Esophagus (tissue), 2 donors: ENCODE results near the gene BLOC1S1. TPM values are rescaled to one million over a fixed set of nuclear protein-coding genes. Genes with fewer than 3 reads are reported as not detected.
A peak's percentile ranks its signal among the peaks of the same experiment; 100 is the strongest.

ENCODE experiments used
- H3K27ac ChIP-seq, 2 donors: one replicate each; pipeline ENCODE4 v1.5.1; 2013; ENCODE audit warnings: low read depth in 2 of 2, mild to moderate bottlenecking in 2 of 2, inconsistent platforms in 1 of 2, low read length in 1 of 2, moderate library complexity in 1 of 2
- H3K27me3 ChIP-seq, 2 donors: one replicate each; pipeline ENCODE4 v1.6.1; 2013; ENCODE audit warnings: low read length in 2 of 2, control low read depth in 1 of 2, mild to moderate bottlenecking in 1 of 2; ENCODE audit not compliant: insufficient read depth in 2 of 2, control insufficient read depth in 1 of 2
- H3K36me3 ChIP-seq, 2 donors: one replicate each; pipeline ENCODE4 v1.6.1; 2013; ENCODE audit warnings: low read length in 1 of 2; ENCODE audit not compliant: control insufficient read depth in 2 of 2, insufficient read depth in 2 of 2
- H3K4me1 ChIP-seq, 2 donors: one replicate each; pipeline ENCODE4 v1.6.1; 2013; ENCODE audit warnings: low read length in 1 of 2; ENCODE audit not compliant: control insufficient read depth in 2 of 2, insufficient read depth in 2 of 2
- H3K4me3 ChIP-seq, 2 donors: one replicate each; pipeline ENCODE4 v1.5.1; 2013; ENCODE audit warnings: low read length in 2 of 2, mild to moderate bottlenecking in 2 of 2, low read depth in 1 of 2, moderate library complexity in 1 of 2
- H3K9me3 ChIP-seq, 2 donors: one replicate each; pipeline ENCODE4 v1.6.1; 2013; ENCODE audit warnings: mild to moderate bottlenecking in 2 of 2, low read depth in 1 of 2, low read length in 1 of 2, moderate library complexity in 1 of 2; ENCODE audit not compliant: control insufficient read depth in 2 of 2, insufficient read depth in 1 of 2
- WGBS, 2 donors: extraction: QIAGEN DNeasy Blood & Tissue Kit; methylation state at CpG; one replicate each; pipeline ENCODE4 v1.1.7; 2013; 5-methylcytosine and 5-hydroxymethylcytosine counted together
- polyA plus RNA-seq, 2 donors: library from polyadenylated mRNA; stranded (reverse); fragments of 200-250 nt; gene quantifications; one replicate each; pipeline ENCODE4 v1.2.3, GENCODE V29; 2013
- donor health status: healthy with polysubstance abuse.
- donor health status: Bipolar disorder and iron deficiency.

The BLOC1S1 gene
- polyA plus RNA-seq, 2 donors = 269 to 326 TPM

DNA sequence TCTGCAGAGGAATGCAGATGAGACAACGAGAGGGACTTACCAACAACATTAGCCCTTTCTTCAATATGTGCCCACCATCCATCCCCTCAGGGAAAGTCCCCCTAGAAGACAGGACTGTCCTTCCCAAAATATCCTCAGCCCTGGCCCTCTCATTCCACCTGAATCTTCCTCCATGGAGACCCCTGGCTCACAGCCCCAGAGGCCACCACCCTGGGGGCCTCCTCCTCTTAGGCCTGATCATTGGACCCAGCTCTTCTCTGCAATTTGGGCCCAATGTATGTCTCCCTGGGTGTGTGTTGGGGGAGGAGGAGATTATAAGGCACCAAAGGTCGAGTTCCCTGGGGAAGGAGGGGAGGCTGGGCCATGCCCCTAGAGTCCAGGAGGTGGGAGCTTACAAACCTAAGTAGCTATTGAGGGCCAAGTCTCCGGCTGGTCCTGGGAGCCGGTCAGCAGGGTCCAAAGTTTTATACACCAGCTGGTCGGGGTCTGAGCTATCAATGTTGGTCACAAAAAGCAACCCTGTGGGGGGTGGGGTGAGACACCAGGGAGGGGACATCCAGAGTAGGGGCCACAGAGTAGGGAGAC lies 16.3 kb upstream of the BLOC1S1 start:
- Histone ChIP-seq H3K27me3 (no peaks in the 10 kb centered on the region), H3K27ac (no peak overlapping the region), H3K4me1 (peaks cover 0 to 7% of the 10 kb centered on the region in 2 donors), H3K9me3 (no peaks in the 10 kb centered on the region), H3K4me3 (no peak overlapping the region), H3K36me3 (peaks cover 0 to 3% of the 10 kb centered on the region in 2 donors)
- WGBS, 2 donors = 64 to 73% methylated on average over 5 of the region's 5 CpGs

DNA sequence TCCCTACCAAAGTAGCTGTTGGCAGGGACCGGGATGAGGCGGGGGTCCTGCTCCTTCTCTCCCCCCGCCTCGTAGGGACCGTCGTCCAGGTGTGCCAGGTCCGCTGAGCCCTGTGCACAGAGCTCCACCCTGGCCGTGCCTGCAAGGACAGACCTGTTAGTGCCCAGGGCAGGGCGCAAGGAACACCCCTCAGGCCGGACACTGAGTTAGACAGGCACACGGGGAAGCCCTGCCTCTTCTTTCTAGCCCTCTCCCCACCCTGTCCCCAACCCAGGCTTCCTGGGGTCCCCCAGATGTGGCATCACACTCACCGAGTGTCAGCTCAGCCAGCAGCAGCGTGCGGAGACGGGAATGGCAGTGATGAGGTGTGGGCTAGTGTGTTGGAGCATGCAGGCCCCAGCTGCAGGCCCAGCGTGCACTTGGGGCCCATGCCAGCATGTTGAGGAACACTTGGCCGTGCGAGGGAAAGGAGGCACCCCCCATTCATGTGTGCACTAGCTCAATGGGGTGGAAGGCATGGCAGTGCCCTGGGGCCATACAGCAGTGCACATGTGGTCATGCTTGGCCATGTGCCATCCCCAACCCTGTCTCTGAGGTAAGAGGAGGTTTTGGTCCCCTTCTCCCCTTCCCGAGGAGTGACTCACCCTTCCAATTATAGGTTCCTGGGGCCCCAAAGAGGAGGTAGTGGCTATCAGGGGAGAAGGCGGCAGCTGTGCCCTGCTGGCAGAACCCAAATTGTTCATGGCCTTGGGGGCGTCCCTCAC lies 15.4 kb upstream of the BLOC1S1 start:
- H3K27me3 ChIP-seq = no peaks in the 10 kb centered on the region
- H3K9me3 ChIP-seq = no peaks in the 10 kb centered on the region
- H3K4me1 ChIP-seq = peaks cover 0 to 7% of the 10 kb centered on the region in 2 donors
- no peak overlapping the region for H3K4me3 ChIP-seq
- 72 to 73% methylated on average over 21 of the region's 21 CpGs for WGBS, 2 donors
- H3K27ac ChIP-seq = no peak overlapping the region
- H3K36me3 ChIP-seq = peaks cover 0 to 3% of the 10 kb centered on the region in 2 donors

- peak overlapping the region in 1 of 2 donors; percentile 38 for H3K27ac ChIP-seq
- H3K9me3 ChIP-seq = no peaks in the 10 kb centered on the region
- H3K27me3 ChIP-seq = peaks cover 0 to 2% of the 10 kb centered on the region in 2 donors
- H3K4me1 ChIP-seq = peaks cover 4 to 7% of the 10 kb centered on the region in 2 donors
- WGBS, 2 donors = 79 to 89% methylated on average over 8 of the region's 8 CpGs
- no peak overlapping the region for H3K4me3 ChIP-seq
- peaks cover 0 to under 1% of the 10 kb centered on the region in 2 donors for H3K36me3 ChIP-seq
These were observed 13.0 kb upstream of the BLOC1S1 start for GRCh38 chr12:55702861-55703260.

DNA sequence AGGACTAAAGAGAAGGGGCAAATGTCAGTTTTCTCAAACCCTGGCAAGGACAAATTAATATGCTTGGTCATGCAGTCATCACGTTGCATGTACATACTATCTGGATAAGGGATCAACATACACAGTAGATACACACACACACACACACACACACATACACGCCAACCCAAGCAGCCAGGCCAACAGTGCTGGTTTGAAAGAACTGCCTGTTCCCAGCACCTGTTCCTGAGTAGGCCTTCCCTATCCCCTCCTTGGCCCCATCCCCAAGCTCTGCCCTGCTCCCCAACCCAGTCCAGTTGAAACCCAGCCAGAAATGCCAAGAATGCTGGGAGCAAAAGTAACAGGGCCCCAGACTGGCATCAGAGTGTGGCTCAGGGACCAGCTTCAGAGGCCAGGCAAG lies 12.6 kb upstream of the BLOC1S1 start:
- Histone ChIP-seq H3K27me3 (peaks cover 0 to 2% of the 10 kb centered on the region in 2 donors), H3K27ac (peak overlapping the region in 1 of 2 donors; percentile 18), H3K4me3 (no peak overlapping the region), H3K36me3 (no peaks in the 10 kb centered on the region), H3K9me3 (no peaks in the 10 kb centered on the region), H3K4me1 (peaks cover 4 to 7% of the 10 kb centered on the region in 2 donors)
- 48 to 66% methylated on average over 2 of the region's 2 CpGs for WGBS, 2 donors

- Histone ChIP-seq H3K27ac (peak overlapping the region; percentile 30 to 75), H3K4me3 (peak overlapping the region in 1 of 2 donors; percentile 0), H3K4me1 (peaks cover 6 to 7% of the 10 kb centered on the region in 2 donors), H3K36me3 (no peaks in the 10 kb centered on the region), H3K9me3 (no peaks in the 10 kb centered on the region), H3K27me3 (peaks cover 0 to 2% of the 10 kb centered on the region in 2 donors)
- WGBS, 2 donors = 63 to 65% methylated on average over 6 of the region's 6 CpGs
These were observed 11.7 kb upstream of the BLOC1S1 start for GRCh38 chr12:55703901-55704761.

- H3K4me1 ChIP-seq = peaks cover 6 to 7% of the 10 kb centered on the region in 2 donors
- no peaks in the 10 kb centered on the region for H3K9me3 ChIP-seq
- peak overlapping the region; percentile 17 to 75 for H3K27ac ChIP-seq
- H3K36me3 ChIP-seq = no peaks in the 10 kb centered on the region
- H3K4me3 ChIP-seq = peak overlapping the region in 1 of 2 donors; percentile 0
- H3K27me3 ChIP-seq = peaks cover 0 to 2% of the 10 kb centered on the region in 2 donors
- 68 to 71% methylated on average over 9 of the region's 9 CpGs for WGBS, 2 donors
These were observed 10.8 kb upstream of the BLOC1S1 start for GRCh38 chr12:55704824-55705718.

GRCh38 chr12:55705782-55706402 lies 10.0 kb upstream of the BLOC1S1 start:
- H3K27ac ChIP-seq = peak overlapping the region; percentile 52 to 78
- peak overlapping the region in 1 of 2 donors; percentile 20 for H3K4me3 ChIP-seq
- H3K36me3 ChIP-seq = no peaks in the 10 kb centered on the region
- peaks cover 0 to 2% of the 10 kb centered on the region in 2 donors for H3K27me3 ChIP-seq
- no peaks in the 10 kb centered on the region for H3K9me3 ChIP-seq
- 43 to 52% methylated on average over 5 of the region's 5 CpGs for WGBS, 2 donors
- H3K4me1 ChIP-seq = peaks cover under 1 to 6% of the 10 kb centered on the region in 2 donors

DNA sequence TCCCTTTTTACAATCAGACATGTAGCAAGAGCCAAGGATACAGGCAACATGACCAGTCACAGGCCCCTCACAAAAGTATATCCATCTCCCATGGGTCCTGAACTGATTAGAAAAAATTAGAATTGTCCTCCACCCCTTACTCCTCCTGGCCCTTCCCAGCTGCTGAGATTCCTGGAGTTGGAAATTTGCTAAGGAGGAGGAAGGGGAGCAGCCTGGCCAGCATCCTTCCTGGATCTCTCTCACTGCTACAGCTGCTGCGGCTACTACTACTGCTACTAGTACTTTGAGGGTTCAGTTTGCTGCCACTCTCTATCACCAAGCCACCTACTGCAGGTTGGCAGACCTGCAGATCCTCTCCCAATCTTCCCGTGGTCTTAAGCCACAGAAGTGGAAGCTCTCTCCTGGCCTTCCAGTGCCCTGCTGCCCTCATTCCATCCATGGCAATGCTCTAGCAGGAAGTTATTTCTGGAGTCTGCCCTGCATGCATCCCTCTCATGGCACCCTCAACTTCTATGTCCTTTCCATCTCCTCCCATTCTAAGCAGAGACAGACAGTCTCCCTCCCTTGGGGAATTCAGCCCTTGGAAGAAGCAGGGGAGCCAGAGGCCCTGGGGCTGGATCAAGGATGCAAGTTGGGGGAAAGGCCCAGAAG lies 9.2 kb upstream of the BLOC1S1 start:
- 61 to 71% methylated on average over 2 of the region's 2 CpGs for WGBS, 2 donors
- Histone ChIP-seq H3K36me3 (no peaks in the 10 kb centered on the region), H3K4me1 (peaks cover 0 to 6% of the 10 kb centered on the region in 2 donors), H3K27ac (peak overlapping the region; percentile 69 to 78), H3K9me3 (no peaks in the 10 kb centered on the region), H3K4me3 (peak overlapping the region; percentile 51 to 65), H3K27me3 (peaks cover 0 to 2% of the 10 kb centered on the region in 2 donors)
